Loucy (cell line): ENCODE results near the gene CCDC33.

Source experiments
- H2AFZ ChIP-seq: fragments of 200-600 bp; sonication (generic); 2 replicates; pipeline ENCODE4 v1.6.0; 2016; ENCODE audit warnings: antibody characterized with exemption, mild to moderate bottlenecking, low read length, moderate library complexity
- H3F3A ChIP-seq: fragments of 200-600 bp; 2 replicates; pipeline ENCODE4 v1.6.0; 2016; ENCODE audit warnings: antibody characterized with exemption, low read depth, mild to moderate bottlenecking
- H3K27me3 ChIP-seq: fragments of 200-600 bp; sonication (generic); 2 replicates; pipeline ENCODE4 v1.6.1; 2014; ENCODE audit warnings: low read length, mild to moderate bottlenecking; ENCODE audit not compliant: insufficient read depth, poor library complexity, severe bottlenecking
- H3K36me3 ChIP-seq: fragments of 200-600 bp; sonication (generic); 2 replicates; pipeline ENCODE4 v1.6.1; 2016; ENCODE audit warnings: low read length; ENCODE audit not compliant: insufficient read depth
- H3K4me1 ChIP-seq: fragments of 200-600 bp; sonication (generic); 2 replicates; pipeline ENCODE4 v1.5.1; 2014; ENCODE audit warnings: low read length, mild to moderate bottlenecking; ENCODE audit not compliant: insufficient read depth, poor library complexity, severe bottlenecking
- H3K4me2 ChIP-seq: fragments of 200-600 bp; sonication (generic); 2 replicates; pipeline ENCODE4 v1.6.0; 2014; ENCODE audit warnings: antibody characterized with exemption, low read length, low read depth, mild to moderate bottlenecking; ENCODE audit not compliant: poor library complexity, severe bottlenecking
- H3K4me3 ChIP-seq: fragments of 200-600 bp; sonication (generic); 2 replicates; pipeline ENCODE4 v1.5.1; 2014; ENCODE audit warnings: low read length, mild to moderate bottlenecking, mixed read lengths; ENCODE audit not compliant: poor library complexity, severe bottlenecking
- H3K79me2 ChIP-seq: fragments of 200-600 bp; sonication (generic); 2 replicates; pipeline ENCODE4 v1.6.1; 2014; ENCODE audit warnings: low read length; ENCODE audit not compliant: insufficient read depth
- H3K9ac ChIP-seq: fragments of 200-600 bp; sonication (generic); 2 replicates; pipeline ENCODE4 v1.6.0; 2014; ENCODE audit warnings: mild to moderate bottlenecking, low read depth, low read length, moderate library complexity; ENCODE audit not compliant: poor library complexity, severe bottlenecking
- H3K9me2 ChIP-seq: fragments of 200-600 bp; sonication (generic); replicated peaks from 2 replicates; pipeline ENCODE4 v1.6.1; 2016; ENCODE audit warnings: low read depth, low read length, mixed read lengths
- H3K9me3 ChIP-seq: fragments of 200-600 bp; sonication (generic); 2 replicates; pipeline ENCODE4 v1.6.1; 2014; ENCODE audit warnings: mild to moderate bottlenecking, antibody characterized with exemption, low read length, low read depth; ENCODE audit not compliant: insufficient read depth
- H4K20me1 ChIP-seq: fragments of 200-600 bp; sonication (generic); 2 replicates; pipeline ENCODE4 v1.6.0; 2014; ENCODE audit warnings: antibody characterized with exemption, low read length, mild to moderate bottlenecking; ENCODE audit not compliant: insufficient read depth, poor library complexity, severe bottlenecking
- CTCF ChIP-seq: fragments of 200-600 bp; sonication (generic); conservative IDR thresholded peaks from 2 replicates; pipeline ENCODE4 v1.5.1; 2014; ENCODE audit warnings: mild to moderate bottlenecking, antibody characterized with exemption, low read length
- EZH2phosphoT487 ChIP-seq: fragments of 200-600 bp; IDR thresholded peaks from 2 replicates; pipeline ENCODE4 v1.6.1; 2018; ENCODE audit warnings: antibody characterized with exemption, mild to moderate bottlenecking, moderate library complexity, borderline replicate concordance

CCDC33 gene

GRCh38 chr15:74289671-74290070, 53.5 kb downstream of the CCDC33 start:
- Histone ChIP-seq H3K79me2 (no peaks in the 10 kb centered on the region), H3K9me2 (no peaks in the 10 kb centered on the region), H3K4me2 (peak overlapping the region; percentile 71), H3K9ac (no peak overlapping the region), H3K36me3 (no peaks in the 10 kb centered on the region), H3F3A (peaks cover 10% of the 10 kb centered on the region; the same call in 1 of the 2 replicates), H3K4me3 (no peak overlapping the region), H3K4me1 (peaks cover 52% of the 10 kb centered on the region), H2AFZ (no peak overlapping the region), H3K27me3 (no peaks in the 10 kb centered on the region), H4K20me1 (no peaks in the 10 kb centered on the region), H3K9me3 (no peaks in the 10 kb centered on the region)
- no peak for TF ChIP-seq EZH2phosphoT487
- TF ChIP-seq CTCF, result no peak

GRCh38 chr15:74290645-74291044, 54.5 kb downstream of the CCDC33 start:
- Histone ChIP-seq H3K9me2 (no peaks in the 10 kb centered on the region), H3K9ac (peak overlapping the region; percentile 55), H3K9me3 (no peaks in the 10 kb centered on the region), H3K4me3 (peak overlapping the region; percentile 64), H3F3A (peaks cover 10% of the 10 kb centered on the region; the same call in 1 of the 2 replicates), H3K27me3 (no peaks in the 10 kb centered on the region), H3K4me2 (peak overlapping the region; percentile 71), H2AFZ (no peak overlapping the region), H4K20me1 (no peaks in the 10 kb centered on the region), H3K4me1 (peaks cover 52% of the 10 kb centered on the region), H3K36me3 (no peaks in the 10 kb centered on the region), H3K79me2 (no peaks in the 10 kb centered on the region)
- no peak for TF ChIP-seq EZH2phosphoT487
- no peak for TF ChIP-seq CTCF

- peak overlapping the region; percentile 64 for H3K4me3 ChIP-seq
- H3K27me3 ChIP-seq, result no peaks in the 10 kb centered on the region
- peak overlapping the region; percentile 71 for H3K4me2 ChIP-seq
Observed at GRCh38 chr15:74291101-74292071, 55.3 kb downstream of the CCDC33 start.

More at GRCh38 chr15:74291101-74292071, 55.3 kb downstream of the CCDC33 start:
- H4K20me1 ChIP-seq, result no peaks in the 10 kb centered on the region
- peak overlapping the region; percentile 81 for H2AFZ ChIP-seq
- no peaks in the 10 kb centered on the region for H3K36me3 ChIP-seq
- H3F3A ChIP-seq, result peaks cover 10% of the 10 kb centered on the region; the same call in 1 of the 2 replicates
- TF ChIP-seq EZH2phosphoT487 (no peak), CTCF (no peak)
- peaks cover 48% of the 10 kb centered on the region for H3K4me1 ChIP-seq
- H3K9ac ChIP-seq, result peak overlapping the region; percentile 55
- no peaks in the 10 kb centered on the region for H3K79me2 ChIP-seq
- no peaks in the 10 kb centered on the region for H3K9me2 ChIP-seq
- no peaks in the 10 kb centered on the region for H3K9me3 ChIP-seq
